ENCODE measurements around the gene NFRKB.
A peak's percentile ranks its signal among the peaks of the same experiment; 100 is the strongest.

NFRKB gene

GRCh38 chr11:129895126-129896041, at the start of gene NFRKB:
TSS of gene NFRKB (minus strand) at chr11:129895578. CDS start at chr11:129892849, 2,729 bp downstream.
- peak; percentile 78 to 84 for DNase-seq (ENCODE audit: low read depth in 2 of 2)

- DNase-seq (ENCODE audit: low read depth in 2 of 2), result no peak
Observed at GRCh38 chr11:129944696-129945095, 49.3 kb upstream of the NFRKB start.

- DNase-seq (ENCODE audit: low read depth in 2 of 2), result no peak
Observed at GRCh38 chr11:129943036-129943435, 47.7 kb upstream of the NFRKB start.

GRCh38 chr11:129939510-129939909, 44.1 kb upstream of the NFRKB start:
- no peak for DNase-seq (ENCODE audit: low read depth in 2 of 2)

DNA sequence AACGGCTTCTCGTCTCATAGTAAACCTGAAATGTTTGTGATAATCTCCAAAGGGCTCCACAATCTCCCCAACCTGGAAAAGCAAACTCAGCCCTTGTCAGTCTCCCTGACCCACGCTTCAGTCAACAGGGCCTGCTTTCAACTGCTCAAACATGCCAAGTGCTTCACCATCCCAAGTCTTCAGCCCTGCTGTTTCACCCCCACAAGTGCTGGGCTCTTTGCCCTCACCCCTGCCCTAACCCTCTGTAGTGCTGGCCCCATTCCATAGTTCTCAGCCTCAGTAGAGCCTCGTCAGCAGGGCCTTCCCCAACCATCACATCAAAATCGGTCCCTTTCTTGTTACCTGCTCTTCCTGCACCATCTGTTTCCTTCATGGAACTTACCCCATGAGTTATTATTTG, 43.4 kb upstream of the NFRKB start:
- no peak for DNase-seq (ENCODE audit: low read depth in 2 of 2)

DNA sequence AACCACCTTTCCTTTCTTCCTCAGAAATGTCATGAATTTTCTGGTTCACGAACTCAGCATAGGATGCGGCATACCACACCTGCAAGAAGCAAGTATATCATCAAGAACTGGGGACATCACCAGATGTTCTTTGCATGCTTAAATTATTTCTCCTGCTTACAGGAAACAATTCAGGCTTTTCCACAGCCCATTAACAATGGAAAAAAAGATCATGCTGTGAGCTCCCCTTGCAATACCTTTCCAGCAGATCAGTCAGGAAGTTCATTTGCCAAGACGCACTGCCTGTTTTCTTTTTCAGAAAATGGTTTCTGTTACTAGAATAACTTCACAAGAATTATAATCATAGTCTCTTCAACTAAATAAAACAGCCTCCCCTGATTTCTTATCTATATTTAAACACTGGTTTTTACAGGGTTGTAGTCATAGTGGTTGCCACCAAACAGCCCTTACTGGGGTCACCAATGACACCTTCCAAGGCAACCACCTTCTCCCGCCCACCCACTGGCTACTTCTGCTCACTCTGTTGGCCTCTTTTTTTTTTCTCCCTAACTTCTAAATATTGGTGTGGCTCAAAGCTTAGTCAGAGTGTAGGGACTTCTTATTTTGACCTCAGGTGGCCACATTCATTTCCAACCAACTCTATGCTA, 42.3 kb upstream of the NFRKB start:
- DNase-seq (ENCODE audit: low read depth in 2 of 2), result no peak

DNA sequence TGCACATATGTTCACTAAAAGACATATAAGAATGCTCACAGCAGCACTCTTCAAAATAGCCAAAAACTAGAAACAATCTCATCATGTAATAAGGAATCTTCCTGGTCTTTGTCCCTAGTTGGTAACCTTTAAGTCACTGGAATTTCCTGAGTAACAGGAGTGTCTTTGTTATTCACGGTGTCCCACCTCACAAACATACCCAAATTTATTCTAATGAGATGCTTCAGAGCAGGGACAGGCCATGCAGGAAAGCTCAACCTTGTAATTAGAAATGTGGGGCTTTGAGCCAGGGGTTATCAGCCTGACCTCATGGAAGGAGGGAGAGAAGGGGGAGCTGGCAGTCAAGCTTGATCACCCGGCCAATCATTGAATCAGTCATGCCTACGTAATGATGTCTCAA, 40.3 kb upstream of the NFRKB start:
- no peak for DNase-seq (ENCODE audit: low read depth in 2 of 2)

GRCh38 chr11:129933891-129934290, 38.5 kb upstream of the NFRKB start:
- DNase-seq (ENCODE audit: low read depth in 2 of 2), result no peak

GRCh38 chr11:129933262-129933661, 37.9 kb upstream of the NFRKB start:
- no peak for DNase-seq (ENCODE audit: low read depth in 2 of 2)

DNA sequence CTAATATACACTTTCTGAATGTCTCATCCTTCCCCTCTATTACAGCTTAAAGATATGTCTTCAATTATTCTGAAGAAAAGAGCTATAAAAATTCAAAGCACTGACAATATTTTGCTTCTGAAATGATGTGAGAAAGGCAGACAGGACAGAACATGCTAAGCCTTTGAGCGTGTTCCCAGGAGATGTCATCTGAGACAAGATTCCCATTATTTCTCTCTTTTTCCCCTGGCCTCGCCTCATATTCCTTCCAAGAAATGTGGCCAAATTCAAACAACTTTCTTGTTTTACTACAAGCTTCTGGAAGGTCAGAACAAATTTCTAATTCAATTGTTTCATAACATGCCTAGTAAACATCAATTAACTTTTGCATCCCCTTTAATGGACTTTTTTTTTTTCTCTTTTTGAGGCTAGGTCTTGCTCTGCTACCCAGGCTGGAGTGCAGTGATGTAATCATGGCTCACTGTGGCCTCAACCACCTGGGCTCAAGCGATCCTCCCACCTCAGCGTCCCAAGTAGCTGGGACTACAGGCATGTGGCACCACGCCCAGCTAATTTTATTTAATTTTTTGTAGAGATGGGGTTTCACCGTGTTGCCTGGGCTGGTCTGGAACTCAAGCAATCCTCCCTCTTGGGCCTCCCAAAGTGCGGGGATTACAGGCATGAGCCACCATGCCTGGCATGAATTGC, 37.1 kb upstream of the NFRKB start:
- DNase-seq (ENCODE audit: low read depth in 2 of 2), result no peak

DNA sequence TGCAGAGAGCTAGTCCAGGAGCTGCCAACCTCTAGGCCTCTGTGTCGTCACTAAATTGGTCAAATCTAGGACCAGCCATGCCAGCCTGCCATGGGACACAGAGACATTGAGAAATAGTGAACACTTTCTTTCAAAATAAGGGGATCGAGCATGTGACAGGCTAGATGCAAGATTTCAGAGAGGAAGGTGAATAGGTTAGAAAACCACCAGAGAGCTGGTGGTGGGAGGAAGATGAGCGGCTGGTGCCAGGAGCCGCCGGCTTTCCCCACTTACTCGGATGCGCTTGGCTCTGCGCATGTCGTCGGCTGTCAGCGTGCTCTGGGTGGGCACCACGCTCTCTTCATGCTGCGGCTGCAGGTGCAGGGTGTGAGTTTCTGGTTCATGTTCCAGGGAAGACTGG, 35.4 kb upstream of the NFRKB start:
- DNase-seq (ENCODE audit: low read depth in 2 of 2), result no peak

GRCh38 chr11:129930296-129930695, 34.9 kb upstream of the NFRKB start:
- no peak for DNase-seq (ENCODE audit: low read depth in 2 of 2)

DNA sequence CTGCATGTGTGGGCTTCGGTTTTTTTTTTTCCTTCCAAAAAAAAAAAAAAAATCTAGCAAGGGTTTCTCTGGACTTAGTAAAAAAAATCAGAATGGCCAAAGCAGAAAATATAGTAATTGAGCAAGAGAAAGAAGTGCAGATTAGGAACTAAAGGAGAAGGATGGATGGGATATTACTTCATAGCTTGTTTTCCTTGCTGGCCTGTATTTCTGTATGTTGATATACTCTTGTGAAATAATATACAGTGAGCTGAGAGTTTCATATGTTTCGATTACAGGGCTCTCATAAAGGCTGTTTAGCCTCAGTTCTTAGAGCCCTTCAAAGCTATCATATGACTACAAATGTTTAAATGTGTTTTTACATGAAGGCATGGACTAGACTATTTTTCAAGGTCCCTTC, 34.3 kb upstream of the NFRKB start:
- DNase-seq (ENCODE audit: low read depth in 2 of 2), result no peak

DNA sequence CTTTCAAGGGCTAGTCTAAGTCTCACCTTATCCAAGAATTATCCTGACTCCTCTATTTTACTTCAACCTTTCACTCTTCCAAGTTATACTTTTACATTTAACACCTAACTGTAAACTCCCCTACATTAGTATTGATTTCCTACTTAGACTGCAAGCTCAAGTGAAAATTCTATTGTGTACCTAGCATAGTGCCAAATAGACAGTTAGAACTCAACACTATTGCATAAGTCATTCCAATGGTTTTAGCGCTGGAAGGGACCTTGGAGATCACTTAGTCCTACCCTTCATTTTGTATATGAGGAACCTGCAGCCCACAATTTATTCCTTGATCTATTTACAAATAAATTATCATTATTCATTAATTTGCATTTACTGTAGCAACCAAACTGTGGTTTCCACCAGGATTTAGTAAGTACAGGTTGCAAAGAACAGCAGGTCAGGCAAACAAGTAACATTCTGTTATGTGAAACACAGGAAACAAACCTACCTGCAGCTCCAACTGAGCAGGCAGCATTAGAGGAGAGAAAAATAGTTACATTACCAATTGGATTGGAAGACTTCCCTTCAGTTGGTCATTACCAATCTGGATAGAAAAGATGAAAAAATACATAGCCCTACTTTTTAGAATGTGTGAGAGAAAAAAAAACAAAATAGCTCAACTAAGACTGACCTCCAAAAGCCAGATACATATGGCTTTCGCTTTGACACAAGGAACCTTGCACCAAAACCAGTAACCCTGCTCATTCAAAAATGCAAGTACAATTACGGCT, 33.7 kb upstream of the NFRKB start:
- DNase-seq (ENCODE audit: low read depth in 2 of 2), result no peak

GRCh38 chr11:129922674-129923073, 27.3 kb upstream of the NFRKB start:
- no peak for DNase-seq (ENCODE audit: low read depth in 2 of 2)

DNA sequence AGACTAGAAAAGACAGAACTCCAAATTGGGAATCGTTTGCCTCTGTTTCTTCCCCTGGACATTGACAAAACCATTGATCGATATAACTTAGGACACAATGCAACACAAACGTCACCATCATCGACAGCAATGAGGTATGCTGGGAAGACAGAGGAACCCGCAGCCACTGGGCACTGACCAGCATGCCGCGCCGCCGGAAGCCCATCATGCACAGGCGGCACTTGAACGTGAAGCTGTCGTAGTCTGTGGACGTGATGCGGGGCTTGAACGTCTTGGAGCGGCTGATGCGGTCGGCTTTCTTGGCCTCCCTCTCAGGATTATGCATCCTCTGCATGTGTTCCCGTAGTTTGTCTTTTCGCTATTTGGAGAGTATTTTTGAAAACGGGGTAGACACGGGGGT, 23.0 kb upstream of the NFRKB start:
- no peak for DNase-seq (ENCODE audit: low read depth in 2 of 2)

- DNase-seq (ENCODE audit: low read depth in 2 of 2), result no peak
Observed at GRCh38 chr11:129917231-129917630, 21.9 kb upstream of the NFRKB start.

- no peak for DNase-seq (ENCODE audit: low read depth in 2 of 2)
Observed at GRCh38 chr11:129911298-129911697, 15.9 kb upstream of the NFRKB start.

GRCh38 chr11:129910360-129910759, 15.0 kb upstream of the NFRKB start:
- no peak for DNase-seq (ENCODE audit: low read depth in 2 of 2)

GRCh38 chr11:129905402-129905801, 10.0 kb upstream of the NFRKB start:
- no peak for DNase-seq (ENCODE audit: low read depth in 2 of 2)

- DNase-seq (ENCODE audit: low read depth in 2 of 2), result no peak
Observed at GRCh38 chr11:129896062-129896461, 684 bp upstream of the NFRKB start.
